ENCODE results near the gene LOXHD1. TPM values are rescaled to one million over a fixed set of nuclear protein-coding genes. Genes with fewer than 3 reads are reported as not detected.

LOXHD1 gene
- total RNA-seq, 1 experiment from 2014 or later: 25.5 TPM

- no peaks in the 10 kb centered on the region for H3K27me3 ChIP-seq (replicated peaks; ENCODE audit: insufficient read depth, low read depth, low read length, poor library complexity)
- TF ChIP-seq CTCF (conservative IDR thresholded peaks at IDR 0.05; ENCODE audit: low read depth, low read length): no peak
- TF ChIP-seq EZH2 (IDR thresholded peaks at IDR 0.05; ENCODE audit: borderline replicate concordance, low read depth, low read length, poor library complexity, severe bottlenecking): no peak
- intact Hi-C loops (cut with micrococcal nuclease; ENCODE audit: unreplicated experiment): no loop called here
- H3K27ac ChIP-seq (ENCODE audit: low read depth, low read length, poor library complexity, severe bottlenecking): no peak overlapping the region
- H3K36me3 ChIP-seq (ENCODE audit: insufficient read depth, low read length, poor library complexity, severe bottlenecking): no peaks in the 10 kb centered on the region
- BruUV-seq (replicated peaks): no TSS peak
- H3K4me3 ChIP-seq (ENCODE audit: low read depth, low read length, poor library complexity, severe bottlenecking): no peak overlapping the region
- no peak for DNase-seq (ENCODE audit: low spot score)
- H3K4me1 ChIP-seq (ENCODE audit: insufficient read depth, low read length, poor library complexity, severe bottlenecking): no peaks in the 10 kb centered on the region
- POLR2A ChIA-PET (ENCODE audit: low non-redundant PET): no interaction called here
- CTCF ChIA-PET: interaction anchor here (0.6 kb wide), 1 partner anchor 271 kb away, joined by 3 read pairs; no protein-coding TSS in a partner anchor
- H3K9me3 ChIP-seq (ENCODE audit: low read depth, low read length, poor library complexity, severe bottlenecking): no peaks in the 10 kb centered on the region
These were observed 6.3 kb downstream of the LOXHD1 start for GRCh38 chr18:46650681-46651080.

- ChIA-PET CTCF (no interaction called here), POLR2A (ENCODE audit: low non-redundant PET) (no interaction called here)
- no peaks in the 10 kb centered on the region for H3K27me3 ChIP-seq (replicated peaks; ENCODE audit: insufficient read depth, low read depth, low read length, poor library complexity)
- no peaks in the 10 kb centered on the region for H3K9me3 ChIP-seq (ENCODE audit: low read depth, low read length, poor library complexity, severe bottlenecking)
- TF ChIP-seq CTCF (conservative IDR thresholded peaks at IDR 0.05; ENCODE audit: low read depth, low read length) (no peak), EZH2 (IDR thresholded peaks at IDR 0.05; ENCODE audit: borderline replicate concordance, low read depth, low read length, poor library complexity, severe bottlenecking) (no peak)
- no peaks in the 10 kb centered on the region for H3K36me3 ChIP-seq (ENCODE audit: insufficient read depth, low read length, poor library complexity, severe bottlenecking)
- intact Hi-C loops (cut with micrococcal nuclease; ENCODE audit: unreplicated experiment): loop anchor here (10.0 kb wide), 1 partner anchor 164 kb away; no protein-coding TSS in a partner anchor
- no peak overlapping the region for H3K27ac ChIP-seq (ENCODE audit: low read depth, low read length, poor library complexity, severe bottlenecking)
- no peaks in the 10 kb centered on the region for H3K4me1 ChIP-seq (ENCODE audit: insufficient read depth, low read length, poor library complexity, severe bottlenecking)
- BruUV-seq (replicated peaks): no TSS peak
- no peak for DNase-seq (ENCODE audit: low spot score)
- no peak overlapping the region for H3K4me3 ChIP-seq (ENCODE audit: low read depth, low read length, poor library complexity, severe bottlenecking)
These were observed 7.8 kb downstream of the LOXHD1 start for GRCh38 chr18:46649071-46649862.

- Histone ChIP-seq H3K9me3 (ENCODE audit: low read depth, low read length, poor library complexity, severe bottlenecking) (no peaks in the 10 kb centered on the region), H3K27me3 (replicated peaks; ENCODE audit: insufficient read depth, low read depth, low read length, poor library complexity) (no peaks in the 10 kb centered on the region), H3K4me1 (ENCODE audit: insufficient read depth, low read length, poor library complexity, severe bottlenecking) (no peaks in the 10 kb centered on the region), H3K27ac (ENCODE audit: low read depth, low read length, poor library complexity, severe bottlenecking) (no peak overlapping the region), H3K36me3 (ENCODE audit: insufficient read depth, low read length, poor library complexity, severe bottlenecking) (no peaks in the 10 kb centered on the region), H3K4me3 (ENCODE audit: low read depth, low read length, poor library complexity, severe bottlenecking) (no peak overlapping the region)
- ChIA-PET POLR2A (ENCODE audit: low non-redundant PET) (no interaction called here), CTCF (interaction anchor here (1.0 kb wide), 1 partner anchor 12 kb away, joined by 4 read pairs; no protein-coding TSS in a partner anchor)
- no TSS peak for BruUV-seq (replicated peaks)
- intact Hi-C loops (cut with micrococcal nuclease; ENCODE audit: unreplicated experiment): loop anchor here (10.0 kb wide), 1 partner anchor 162 kb away; no protein-coding TSS in a partner anchor
- no peak for TF ChIP-seq CTCF (conservative IDR thresholded peaks at IDR 0.05; ENCODE audit: low read depth, low read length)
- no peak for DNase-seq (ENCODE audit: low spot score)
These were observed 10.6 kb downstream of the LOXHD1 start for GRCh38 chr18:46646468-46646867.
